SK-N-SH (cell line): ENCODE measurements around the gene TBX2. TPM values are rescaled to one million over a fixed set of nuclear protein-coding genes. Genes with fewer than 3 reads are reported as not detected.

Source experiments
- CTCF ChIA-PET: fragments of 300-600, 350-600 bp; formaldehyde crosslinking; extraction: SDS; loops from one replicate; lab custom pipeline; 2021; lab: Yijun Ruan, JAX
- POLR2A ChIA-PET: fragments of 350-600 bp; sonication (Branson Sonifier 250); formaldehyde crosslinking; extraction: SDS; loops from one replicate; lab custom pipeline; 2020; ENCODE audit warnings: antibody characterized with exemption, inconsistent platforms; lab: Yijun Ruan, JAX
- DNase-seq: peaks from one replicate; pipeline ENCODE4 v3.0.0; 2012
- H2AFZ ChIP-seq: fragments of 200-600 bp; sonication (generic); 2 replicates; pipeline ENCODE4 v1.8.1; 2016; ENCODE audit warnings: antibody characterized with exemption, mild to moderate bottlenecking, low read depth
- H3F3A ChIP-seq: fragments of 200-600 bp; sonication (generic); replicated peaks from 2 replicates; pipeline ENCODE3; 2016; ENCODE audit warnings: antibody characterized with exemption, mild to moderate bottlenecking; ENCODE audit not compliant: insufficient read depth
- H3K27ac ChIP-seq, 2 experiments: fragments of 200-500 bp in 1 of 2; fragments of 200-600 bp in 1 of 2; sonication (Bioruptor generic) in 1 of 2; sonication (generic), shearing (Covaris generic) in 1 of 2; 2 replicates each; pipeline versions ENCODE4 v1.5.1 to v1.6.1; 2014 to 2016; ENCODE audit warnings: low read depth in 2 of 2, inconsistent platforms in 1 of 2, low read length in 1 of 2, mild to moderate bottlenecking in 1 of 2, mixed read lengths in 1 of 2
- H3K27me3 ChIP-seq: fragments of 200-600 bp; sonication (generic), shearing (Covaris generic); 2 replicates; pipeline ENCODE4 v1.6.1; 2016; ENCODE audit warnings: mixed run types; ENCODE audit not compliant: insufficient read depth
- H3K36me3 ChIP-seq, 2 experiments: fragments of 200-500 bp in 1 of 2; fragments of 200-600 bp in 1 of 2; sonication (Bioruptor generic) in 1 of 2; sonication (generic) in 1 of 2; replicated peaks in 1 of 2; 2 replicates each; pipeline versions ENCODE3 to v1.5.1; 2014 to 2016; ENCODE audit warnings: low read length in 1 of 2, mild to moderate bottlenecking in 1 of 2; ENCODE audit not compliant: insufficient read depth in 2 of 2, control insufficient read depth in 1 of 2
- H3K4me1 ChIP-seq, 2 experiments: fragments of 200-500 bp in 1 of 2; fragments of 200-600 bp in 1 of 2; sonication (Bioruptor generic) in 1 of 2; sonication (generic), shearing (Covaris generic) in 1 of 2; 2 replicates each; pipeline versions ENCODE4 v1.5.1 to v1.6.1; 2014 to 2016; ENCODE audit warnings: low read depth in 1 of 2, low read length in 1 of 2, mixed run types in 1 of 2; ENCODE audit not compliant: insufficient read depth in 2 of 2, control insufficient read depth in 1 of 2
- H3K4me2 ChIP-seq: fragments of 200-600 bp; sonication (generic), shearing (Covaris generic); 2 replicates; pipeline ENCODE4 v1.6.1; 2017; ENCODE audit warnings: mixed run types
- H3K4me3 ChIP-seq, 2 experiments: fragments of 200-500 bp in 1 of 2; fragments of 200-600 bp in 1 of 2; sonication (Bioruptor generic) in 1 of 2; sonication (generic), shearing (Covaris generic) in 1 of 2; 2 replicates each; pipeline versions ENCODE4 v1.5.1 to v1.8.1; 2014 to 2016; ENCODE audit warnings: low read depth in 2 of 2, inconsistent platforms in 1 of 2, low read length in 1 of 2, mild to moderate bottlenecking in 1 of 2, mixed read lengths in 1 of 2, moderate library complexity in 1 of 2
- H3K79me2 ChIP-seq: fragments of 200-600 bp; sonication (generic); 2 replicates; pipeline ENCODE4 v1.8.1; 2017; ENCODE audit warnings: mild to moderate bottlenecking; ENCODE audit not compliant: insufficient read depth
- H3K9ac ChIP-seq: fragments of 200-600 bp; sonication (generic); 2 replicates; pipeline ENCODE4 v1.6.1; 2017; ENCODE audit warnings: mixed run types
- H3K9me2 ChIP-seq: fragments of 200-600 bp; sonication (generic); 2 replicates; pipeline ENCODE4 v1.6.1; 2017; ENCODE audit warnings: mixed run types
- H3K9me3 ChIP-seq: fragments of 200-600 bp; sonication (generic); 2 replicates; pipeline ENCODE4 v1.6.1; 2017; ENCODE audit warnings: mixed run types, mild to moderate bottlenecking, moderate library complexity
- H4K20me1 ChIP-seq: fragments of 200-600 bp; sonication (generic); 2 replicates; pipeline ENCODE4 v1.6.1; 2017; ENCODE audit warnings: mild to moderate bottlenecking, mixed run types; ENCODE audit not compliant: insufficient read depth
- ELF1 ChIP-seq: IDR thresholded peaks from 2 replicates; pipeline ENCODE4 v1.4.0; 2012
- FOSL2 ChIP-seq: IDR thresholded peaks from 2 replicates; pipeline ENCODE4 v1.4.0; 2012; ENCODE audit warnings: low read depth, mild to moderate bottlenecking, moderate library complexity, borderline replicate concordance
- FOXM1 ChIP-seq: IDR thresholded peaks from 2 replicates; pipeline ENCODE4 v1.4.0; 2012; ENCODE audit warnings: low read depth, mild to moderate bottlenecking
- GABPA ChIP-seq: IDR thresholded peaks from 2 replicates; pipeline ENCODE4 v1.4.0; 2012; ENCODE audit warnings: low read depth, mild to moderate bottlenecking
- NFIC ChIP-seq: IDR thresholded peaks from 2 replicates; pipeline ENCODE4 v1.4.0; 2012; ENCODE audit warnings: borderline replicate concordance
- POLR2AphosphoS5 ChIP-seq: IDR thresholded peaks from 2 replicates; pipeline ENCODE4 v1.6.1; 2012; ENCODE audit warnings: low read depth, low read length
- RCOR1 ChIP-seq: fragments of 150-350 bp; IDR thresholded peaks from 2 replicates; pipeline ENCODE4 v1.6.1; 2017; ENCODE audit warnings: antibody characterized with exemption, low read length
- RFX5 ChIP-seq: IDR thresholded peaks from 2 replicates; pipeline ENCODE4 v1.6.1; 2012; ENCODE audit warnings: mild to moderate bottlenecking, improper control_type of control experiment, low read length
- SMC3 ChIP-seq: IDR thresholded peaks from 2 replicates; pipeline ENCODE4 v1.6.1; 2012; ENCODE audit warnings: low read depth, low read length, improper control_type of control experiment
- TAF1 ChIP-seq: IDR thresholded peaks from 2 replicates; pipeline ENCODE4 v1.6.1; 2012; ENCODE audit warnings: low read depth, mild to moderate bottlenecking, low read length, moderate library complexity, borderline replicate concordance
- TCF12 ChIP-seq: IDR thresholded peaks from 2 replicates; pipeline ENCODE4 v1.4.0; 2012
- TEAD4 ChIP-seq: IDR thresholded peaks from 2 replicates; pipeline ENCODE4 v1.4.0; 2012; ENCODE audit warnings: mild to moderate bottlenecking, borderline replicate concordance; ENCODE audit not compliant: insufficient read depth
- WGBS: methylation state at CpG from one replicate; pipeline ENCODE4 v1.1.6; 2017; ENCODE audit warnings: low lambda C conversion rate; 5-methylcytosine and 5-hydroxymethylcytosine counted together
- polyA plus RNA-seq, 3 experiments: library from polyadenylated mRNA; depleted of rRNA; stranded (reverse); fragments of >200 nt; gene quantifications; 2 replicates each; pipeline ENCODE4 v1.2.3, GENCODE V29; 2012
- TF ChIP-seq, protein P1 (sequence below): IDR thresholded peaks from 2 replicates; pipeline ENCODE4; 2012
- TF ChIP-seq, protein P2 (sequence below): IDR thresholded peaks from 2 replicates; pipeline ENCODE4 v1.6.1; 2012; ENCODE audit warnings: mild to moderate bottlenecking, low read depth, low read length, moderate library complexity
- TF ChIP-seq, protein P3 (sequence below): IDR thresholded peaks from 2 replicates; pipeline ENCODE4 v1.4.0; 2012; ENCODE audit warnings: low read depth
- TF ChIP-seq, protein P4 (sequence below): fragments of 200-600 bp; sonication (generic); IDR thresholded peaks from 2 replicates; pipeline ENCODE4 v1.6.1; 2017; ENCODE audit warnings: antibody characterized with exemption, mild to moderate bottlenecking, moderate library complexity

Gene TBX2
- polyA plus RNA-seq, 1 of the 3 experiments (the other 2 are of a cell fraction) = 57.8 TPM

DNA sequence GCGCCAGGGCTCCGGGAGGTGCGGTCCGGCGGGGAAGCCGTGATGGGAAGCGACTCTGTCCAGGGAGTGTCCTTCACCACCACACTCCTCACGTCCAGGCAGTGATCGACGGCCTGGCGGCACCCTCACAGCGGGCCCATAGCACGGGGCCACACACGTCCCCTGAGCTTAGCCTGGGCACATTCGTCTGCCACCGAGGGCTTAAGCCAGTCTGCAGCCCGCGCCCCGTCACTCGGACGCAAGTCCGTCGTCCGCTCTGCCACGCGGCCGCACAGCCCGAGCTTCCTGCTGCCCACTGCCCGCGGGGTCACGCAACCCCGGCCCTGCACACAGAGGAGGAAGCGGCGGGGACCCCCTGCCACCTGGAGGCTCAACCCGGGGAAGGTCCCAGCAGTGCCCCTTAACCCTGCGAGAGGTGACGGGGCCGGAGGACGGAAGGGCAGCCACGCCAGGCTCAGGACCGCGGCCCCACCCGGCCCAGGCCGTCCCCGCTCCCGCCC, 3.0 kb upstream of the TBX2 start:
- H3F3A ChIP-seq = peaks cover 15% of the 10 kb centered on the region
- POLR2A ChIA-PET = interaction anchor here (1.2 to 7.4 kb wide), 4 partner anchors 12 to 676 kb away, joined by 4 to 105 read pairs (median 6); no protein-coding TSS in a partner anchor
- peaks cover 93% of the 10 kb centered on the region for H3K79me2 ChIP-seq
- H3K9me2 ChIP-seq = no peaks in the 10 kb centered on the region
- no peak for DNase-seq
- 87% methylated on average over 34 of the region's 46 CpGs for WGBS
- H3K27ac ChIP-seq = peak overlapping the region; percentile 75 to 89; a peak in 3 of 4 replicates
- no peaks in the 10 kb centered on the region for H3K27me3 ChIP-seq
- H3K36me3 ChIP-seq = peaks cover 0 to 16% of the 10 kb centered on the region in 2 experiments
- peak overlapping the region; percentile 93 for H3K4me2 ChIP-seq
- no peaks in the 10 kb centered on the region for H3K9me3 ChIP-seq
- H2AFZ ChIP-seq = peak overlapping the region; percentile 70
- H3K9ac ChIP-seq = peak overlapping the region; percentile 98; the same call in 1 of the 2 replicates
- peaks cover 5 to 66% of the 10 kb centered on the region in 2 experiments; a peak in 2 of 4 replicates for H3K4me1 ChIP-seq
- no peak; the same call in 1 of the 2 replicates for TF ChIP-seq SMC3
- TF ChIP-seq, protein P1, sequence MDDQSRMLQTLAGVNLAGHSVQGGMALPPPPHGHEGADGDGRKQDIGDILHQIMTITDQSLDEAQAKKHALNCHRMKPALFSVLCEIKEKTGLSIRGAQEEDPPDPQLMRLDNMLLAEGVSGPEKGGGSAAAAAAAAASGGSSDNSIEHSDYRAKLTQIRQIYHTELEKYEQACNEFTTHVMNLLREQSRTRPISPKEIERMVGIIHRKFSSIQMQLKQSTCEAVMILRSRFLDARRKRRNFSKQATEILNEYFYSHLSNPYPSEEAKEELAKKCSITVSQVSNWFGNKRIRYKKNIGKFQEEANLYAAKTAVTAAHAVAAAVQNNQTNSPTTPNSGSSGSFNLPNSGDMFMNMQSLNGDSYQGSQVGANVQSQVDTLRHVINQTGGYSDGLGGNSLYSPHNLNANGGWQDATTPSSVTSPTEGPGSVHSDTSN = no peak
- no peak for TF ChIP-seq NFIC
- TF ChIP-seq POLR2AphosphoS5 = no peak
- no peak for TF ChIP-seq ELF1
- TF ChIP-seq RFX5 = no peak
- no peak for TF ChIP-seq TEAD4
- H4K20me1 ChIP-seq = peaks cover 5% of the 10 kb centered on the region
- CTCF ChIA-PET = interaction anchor here (0.9 to 11.4 kb wide), 9 partner anchors 10 to 676 kb away, joined by 3 to 133 read pairs (median 4); no protein-coding TSS in a partner anchor
- peak overlapping the region; percentile 84 to 100 for H3K4me3 ChIP-seq

DNA sequence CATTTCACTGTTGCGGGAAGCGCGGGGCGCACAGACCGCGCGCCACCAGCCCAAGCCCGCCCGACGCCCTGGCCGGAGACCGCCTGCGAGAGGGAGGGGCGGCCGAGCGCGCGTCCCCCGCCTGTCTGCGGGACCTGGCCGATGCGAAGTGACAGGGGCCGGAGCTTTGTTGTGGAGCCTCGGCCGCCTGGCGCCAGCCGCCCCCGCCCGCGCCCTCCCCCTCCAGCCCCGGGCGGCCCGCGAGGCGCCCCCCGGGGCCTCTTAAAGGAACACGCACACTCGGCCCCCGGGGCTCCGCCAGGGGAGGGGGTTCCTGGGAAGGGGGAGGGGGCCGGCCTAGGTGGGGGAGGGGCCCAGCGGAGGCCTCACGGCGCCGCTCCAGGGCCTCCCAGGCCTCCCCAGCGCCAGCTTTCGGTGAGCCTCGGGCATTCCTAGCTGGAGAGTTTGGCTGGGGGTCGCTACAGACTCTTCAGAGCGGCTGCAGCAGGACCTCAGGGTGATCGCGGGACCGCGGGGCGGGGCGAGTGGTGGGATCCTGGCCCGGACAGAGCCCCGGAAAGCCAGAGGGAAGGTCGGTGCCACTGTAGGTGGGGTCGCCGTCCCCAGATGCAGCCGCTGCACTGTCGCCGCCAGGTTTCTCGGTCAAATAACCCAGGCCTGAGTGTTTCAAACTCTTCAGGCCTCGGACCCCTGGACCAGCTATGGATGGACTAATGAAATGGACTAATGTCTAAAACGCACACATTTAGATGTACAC, 2.4 kb upstream of the TBX2 start:
- ChIA-PET CTCF (interaction anchor here (0.9 to 11.4 kb wide), 16 partner anchors 9 to 426 kb away, joined by 3 to 133 read pairs (median 4); no protein-coding TSS in a partner anchor), POLR2A (interaction anchor here (0.6 to 7.4 kb wide), 7 partner anchors 13 to 677 kb away, joined by 3 to 105 read pairs (median 4); no protein-coding TSS in a partner anchor)
- Histone ChIP-seq H3K4me1 (peaks cover 5 to 66% of the 10 kb centered on the region in 2 experiments; a peak in 2 of 4 replicates), H3K9me2 (no peaks in the 10 kb centered on the region), H3K9me3 (no peaks in the 10 kb centered on the region), H3K4me2 (peak overlapping the region; percentile 93), H3K4me3 (peak overlapping the region; percentile 84 to 100), H3K27me3 (no peaks in the 10 kb centered on the region), H3K9ac (peak overlapping the region; percentile 98), H3K27ac (peak overlapping the region; percentile 75 to 89), H3F3A (peaks cover 15% of the 10 kb centered on the region), H3K36me3 (peaks cover 0 to 15% of the 10 kb centered on the region in 2 experiments), H3K79me2 (peaks cover 96% of the 10 kb centered on the region), H4K20me1 (peaks cover 10% of the 10 kb centered on the region), H2AFZ (peak overlapping the region; percentile 72)
- WGBS = 13% methylated on average over 21 of the region's 67 CpGs
- DNase-seq = peak; percentile 92
- TF ChIP-seq, protein P2, sequence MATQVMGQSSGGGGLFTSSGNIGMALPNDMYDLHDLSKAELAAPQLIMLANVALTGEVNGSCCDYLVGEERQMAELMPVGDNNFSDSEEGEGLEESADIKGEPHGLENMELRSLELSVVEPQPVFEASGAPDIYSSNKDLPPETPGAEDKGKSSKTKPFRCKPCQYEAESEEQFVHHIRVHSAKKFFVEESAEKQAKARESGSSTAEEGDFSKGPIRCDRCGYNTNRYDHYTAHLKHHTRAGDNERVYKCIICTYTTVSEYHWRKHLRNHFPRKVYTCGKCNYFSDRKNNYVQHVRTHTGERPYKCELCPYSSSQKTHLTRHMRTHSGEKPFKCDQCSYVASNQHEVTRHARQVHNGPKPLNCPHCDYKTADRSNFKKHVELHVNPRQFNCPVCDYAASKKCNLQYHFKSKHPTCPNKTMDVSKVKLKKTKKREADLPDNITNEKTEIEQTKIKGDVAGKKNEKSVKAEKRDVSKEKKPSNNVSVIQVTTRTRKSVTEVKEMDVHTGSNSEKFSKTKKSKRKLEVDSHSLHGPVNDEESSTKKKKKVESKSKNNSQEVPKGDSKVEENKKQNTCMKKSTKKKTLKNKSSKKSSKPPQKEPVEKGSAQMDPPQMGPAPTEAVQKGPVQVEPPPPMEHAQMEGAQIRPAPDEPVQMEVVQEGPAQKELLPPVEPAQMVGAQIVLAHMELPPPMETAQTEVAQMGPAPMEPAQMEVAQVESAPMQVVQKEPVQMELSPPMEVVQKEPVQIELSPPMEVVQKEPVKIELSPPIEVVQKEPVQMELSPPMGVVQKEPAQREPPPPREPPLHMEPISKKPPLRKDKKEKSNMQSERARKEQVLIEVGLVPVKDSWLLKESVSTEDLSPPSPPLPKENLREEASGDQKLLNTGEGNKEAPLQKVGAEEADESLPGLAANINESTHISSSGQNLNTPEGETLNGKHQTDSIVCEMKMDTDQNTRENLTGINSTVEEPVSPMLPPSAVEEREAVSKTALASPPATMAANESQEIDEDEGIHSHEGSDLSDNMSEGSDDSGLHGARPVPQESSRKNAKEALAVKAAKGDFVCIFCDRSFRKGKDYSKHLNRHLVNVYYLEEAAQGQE = no peak
- TF ChIP-seq TAF1 = 0 out of 2 replicates have a peak, but pooled peaks have one; percentile 10
- no peak for TF ChIP-seq TCF12
- TF ChIP-seq GABPA = no peak
- no peak for TF ChIP-seq RCOR1
- TF ChIP-seq, protein P1 = peak; percentile 79
- TF ChIP-seq, protein P3, sequence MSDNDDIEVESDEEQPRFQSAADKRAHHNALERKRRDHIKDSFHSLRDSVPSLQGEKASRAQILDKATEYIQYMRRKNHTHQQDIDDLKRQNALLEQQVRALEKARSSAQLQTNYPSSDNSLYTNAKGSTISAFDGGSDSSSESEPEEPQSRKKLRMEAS = no peak; the same call in 1 of the 2 replicates
- no peak for TF ChIP-seq FOSL2
- no peak for TF ChIP-seq FOXM1
- TF ChIP-seq, protein P4, sequence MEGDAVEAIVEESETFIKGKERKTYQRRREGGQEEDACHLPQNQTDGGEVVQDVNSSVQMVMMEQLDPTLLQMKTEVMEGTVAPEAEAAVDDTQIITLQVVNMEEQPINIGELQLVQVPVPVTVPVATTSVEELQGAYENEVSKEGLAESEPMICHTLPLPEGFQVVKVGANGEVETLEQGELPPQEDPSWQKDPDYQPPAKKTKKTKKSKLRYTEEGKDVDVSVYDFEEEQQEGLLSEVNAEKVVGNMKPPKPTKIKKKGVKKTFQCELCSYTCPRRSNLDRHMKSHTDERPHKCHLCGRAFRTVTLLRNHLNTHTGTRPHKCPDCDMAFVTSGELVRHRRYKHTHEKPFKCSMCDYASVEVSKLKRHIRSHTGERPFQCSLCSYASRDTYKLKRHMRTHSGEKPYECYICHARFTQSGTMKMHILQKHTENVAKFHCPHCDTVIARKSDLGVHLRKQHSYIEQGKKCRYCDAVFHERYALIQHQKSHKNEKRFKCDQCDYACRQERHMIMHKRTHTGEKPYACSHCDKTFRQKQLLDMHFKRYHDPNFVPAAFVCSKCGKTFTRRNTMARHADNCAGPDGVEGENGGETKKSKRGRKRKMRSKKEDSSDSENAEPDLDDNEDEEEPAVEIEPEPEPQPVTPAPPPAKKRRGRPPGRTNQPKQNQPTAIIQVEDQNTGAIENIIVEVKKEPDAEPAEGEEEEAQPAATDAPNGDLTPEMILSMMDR = peak; percentile 40; the same call in 1 of the 2 replicates
